H1 (cell line): ENCODE results near the gene ZNF581. TPM values are rescaled to one million over a fixed set of nuclear protein-coding genes. Genes with fewer than 3 reads are reported as not detected.

Experiments
- CTCF ChIA-PET: fragments of 300-600 bp; sonication (Branson Sonifier 250); formaldehyde crosslinking; loops from one replicate; lab custom pipeline; 2021; ENCODE audit not compliant: partially characterized antibody; lab: Charles Lee
- POLR2A ChIA-PET: fragments of 300-600 bp; sonication (Branson Sonifier 250); formaldehyde crosslinking; loops from one replicate; lab custom pipeline; 2021; ENCODE audit warnings: inconsistent platforms; ENCODE audit not compliant: partially characterized antibody; lab: Charles Lee
- DNase-seq, 2 experiments: peaks; one replicate each; pipeline versions ENCODE4 v3.0.0 to v3.0.0-alpha.2; 2010 to 2022; ENCODE audit warnings: low spot score in 2 of 2, low read depth in 1 of 2, mixed read lengths in 1 of 2
- FAIRE-seq: peaks from 2 replicates; lab custom pipeline; 2011; peaks lifted over from hg19 to GRCh38; lab: Jason Lieb, UNC
- H2AFZ ChIP-seq: 2 replicates; pipeline ENCODE4 v1.8.1; 2012; ENCODE audit warnings: low read length, inconsistent platforms
- H2AK5ac ChIP-seq: 2 replicates; pipeline ENCODE4 v1.6.1; 2013; ENCODE audit warnings: low read depth, low read length
- H2BK120ac ChIP-seq: replicated peaks from 2 replicates; pipeline ENCODE3; 2013; ENCODE audit warnings: low read depth, low read length, inconsistent platforms
- H2BK12ac ChIP-seq: 2 replicates; pipeline ENCODE4 v1.6.1; 2013; ENCODE audit warnings: low read depth, low read length
- H2BK15ac ChIP-seq: 2 replicates; pipeline ENCODE4 v1.6.1; 2013; ENCODE audit warnings: low read length
- H2BK20ac ChIP-seq: 2 replicates; pipeline ENCODE4 v1.6.1; 2013; ENCODE audit warnings: low read length
- H2BK5ac ChIP-seq: 2 replicates; pipeline ENCODE4 v1.6.1; 2013; ENCODE audit warnings: low read depth, low read length
- H3K14ac ChIP-seq: 2 replicates; pipeline ENCODE4 v1.6.1; 2013; ENCODE audit warnings: inconsistent platforms; ENCODE audit not compliant: insufficient read length
- H3K18ac ChIP-seq: 2 replicates; pipeline ENCODE4 v1.6.1; 2013; ENCODE audit warnings: low read length; ENCODE audit errors: extremely low read depth
- H3K23ac ChIP-seq: 2 replicates; pipeline ENCODE4 v1.6.1; 2013; ENCODE audit warnings: inconsistent platforms; ENCODE audit not compliant: insufficient read length
- H3K23me2 ChIP-seq: 2 replicates; pipeline ENCODE4 v1.6.1; 2013; ENCODE audit warnings: low read depth, low read length
- H3K27ac ChIP-seq: 2 replicates; pipeline ENCODE4 v1.6.1; 2011; ENCODE audit warnings: low read depth, low read length, inconsistent platforms
- H3K27me3 ChIP-seq, 4 experiments: replicated peaks in 1 of 4; 1 replicate in 1 of 4; 2 replicates in 3 of 4; pipeline versions ENCODE4 v1.6.1 to v1.8.1; 2011 to 2013; ENCODE audit warnings: low read length in 3 of 4, mild to moderate bottlenecking in 3 of 4, inconsistent platforms in 2 of 4, mixed read lengths in 2 of 4, moderate library complexity in 1 of 4; ENCODE audit not compliant: control insufficient read depth in 3 of 4, insufficient read depth in 3 of 4; ENCODE audit errors: extremely low read depth in 1 of 4
- H3K36me3 ChIP-seq, 4 experiments: 2 replicates each; pipeline versions ENCODE4 v1.6.1 to v1.8.1; 2011 to 2013; ENCODE audit warnings: mild to moderate bottlenecking in 4 of 4, low read length in 3 of 4, moderate library complexity in 2 of 4, control low read depth in 1 of 4, inconsistent platforms in 1 of 4; ENCODE audit not compliant: insufficient read depth in 4 of 4, control insufficient read depth in 2 of 4
- H3K4ac ChIP-seq: replicated peaks from 2 replicates; pipeline ENCODE3; 2013; ENCODE audit warnings: low read length, low read depth, mixed read lengths, inconsistent platforms; ENCODE audit not compliant: insufficient read length
- H3K4me1 ChIP-seq, 4 experiments: replicated peaks in 1 of 4; 1 replicate in 1 of 4; 2 replicates in 3 of 4; pipeline versions ENCODE4 v1.6.1 to v1.8.1; 2011 to 2013; ENCODE audit warnings: low read length in 3 of 4, inconsistent platforms in 2 of 4, mixed read lengths in 1 of 4; ENCODE audit not compliant: insufficient read depth in 4 of 4, control insufficient read depth in 3 of 4
- H3K4me2 ChIP-seq, 2 experiments: 2 replicates each; pipeline versions ENCODE4 v1.6.1 to v1.8.1; 2011 to 2013; ENCODE audit warnings: low read depth in 2 of 2, low read length in 2 of 2, control low read depth in 1 of 2, inconsistent platforms in 1 of 2, mild to moderate bottlenecking in 1 of 2; ENCODE audit not compliant: insufficient read depth in 1 of 2
- H3K4me3 ChIP-seq, 4 experiments: fragments of 200-600, 300-600 bp in 1 of 4; sonication (generic), shearing (Covaris generic), sonication (Bioruptor Twin) in 1 of 4; 2 replicates each; pipeline versions ENCODE4 v1.5.1 to v1.8.1; 2011 to 2016; ENCODE audit warnings: low read length in 4 of 4, low read depth in 3 of 4, control low read depth in 2 of 4, inconsistent platforms in 2 of 4, mild to moderate bottlenecking in 2 of 4, mixed read lengths in 1 of 4, moderate library complexity in 1 of 4; ENCODE audit not compliant: insufficient read depth in 2 of 4; ENCODE audit errors: extremely low read depth in 1 of 4
- H3K56ac ChIP-seq: replicated peaks from 2 replicates; pipeline ENCODE3; 2013; ENCODE audit warnings: low read depth, mild to moderate bottlenecking, mixed read lengths, low read length, inconsistent platforms; ENCODE audit not compliant: insufficient read length
- H3K79me1 ChIP-seq: 2 replicates; pipeline ENCODE4 v1.6.1; 2013; ENCODE audit warnings: low read depth, low read length, control low read depth
- H3K79me2 ChIP-seq, 2 experiments: 2 replicates each; pipeline versions ENCODE4 v1.6.1 to v1.8.1; 2012 to 2013; ENCODE audit warnings: low read length in 2 of 2, mild to moderate bottlenecking in 2 of 2, inconsistent platforms in 1 of 2; ENCODE audit not compliant: insufficient read depth in 2 of 2, control insufficient read depth in 1 of 2
- H3K9ac ChIP-seq, 4 experiments: replicated peaks in 1 of 4; 1 replicate in 1 of 4; 2 replicates in 3 of 4; pipeline versions ENCODE4 v1.6.1 to v1.8.1; 2011 to 2013; ENCODE audit warnings: low read depth in 3 of 4, low read length in 3 of 4, control low read depth in 2 of 4, mild to moderate bottlenecking in 2 of 4, moderate library complexity in 2 of 4, inconsistent platforms in 1 of 4; ENCODE audit errors: extremely low read depth in 1 of 4
- H3K9me3 ChIP-seq, 2 experiments: 2 replicates each; pipeline versions ENCODE4 v1.6.1 to v1.8.1; 2012 to 2013; ENCODE audit warnings: mild to moderate bottlenecking in 2 of 2, moderate library complexity in 2 of 2, control low read depth in 1 of 2, inconsistent platforms in 1 of 2, low read depth in 1 of 2, low read length in 1 of 2, mixed read lengths in 1 of 2; ENCODE audit not compliant: insufficient read depth in 2 of 2
- H4K20me1 ChIP-seq, 2 experiments: replicated peaks in 1 of 2; 2 replicates each; pipeline versions ENCODE3 to v1.8.1; 2011 to 2013; ENCODE audit warnings: inconsistent platforms in 2 of 2, low read length in 2 of 2, mild to moderate bottlenecking in 1 of 2; ENCODE audit not compliant: insufficient read depth in 2 of 2, control insufficient read depth in 1 of 2
- H4K5ac ChIP-seq: 2 replicates; pipeline ENCODE4 v1.6.1; 2013; ENCODE audit warnings: low read length, low read depth, mixed read lengths, inconsistent platforms; ENCODE audit not compliant: insufficient read length
- H4K8ac ChIP-seq: 2 replicates; pipeline ENCODE4 v1.8.0; 2013; ENCODE audit warnings: mild to moderate bottlenecking, moderate library complexity, low read length, inconsistent platforms; ENCODE audit not compliant: insufficient read depth; ENCODE audit errors: extremely low read depth
- H4K91ac ChIP-seq: replicated peaks from 2 replicates; pipeline ENCODE3; 2013; ENCODE audit warnings: low read length, mixed read lengths, inconsistent platforms; ENCODE audit not compliant: insufficient read length
- CBX5 ChIP-seq: fragments of 300-800, 300-1000 bp; sonication (generic); IDR thresholded peaks from 2 replicates; pipeline ENCODE4 v1.7.1; 2016; ENCODE audit warnings: antibody characterized with exemption, low read length, low read depth
- CEBPB ChIP-seq: IDR thresholded peaks from 2 replicates; pipeline ENCODE4 v1.6.1; 2012; ENCODE audit warnings: low read depth, low read length
- CHD2 ChIP-seq: IDR thresholded peaks from 2 replicates; pipeline ENCODE4 v1.6.1; 2012; ENCODE audit warnings: low read length, improper control_type of control experiment
- EGR1 ChIP-seq: IDR thresholded peaks from 2 replicates; pipeline ENCODE4 v1.6.1; 2011; ENCODE audit warnings: low read depth, low read length, borderline replicate concordance
- JUND ChIP-seq: IDR thresholded peaks from 2 replicates; pipeline ENCODE4 v1.6.1; 2011; ENCODE audit warnings: mild to moderate bottlenecking, improper control_type of control experiment, low read length
- MAX ChIP-seq: IDR thresholded peaks from 2 replicates; pipeline ENCODE4 v1.6.1; 2012; ENCODE audit warnings: inconsistent platforms
- NRF1 ChIP-seq: IDR thresholded peaks from 2 replicates; pipeline ENCODE4 v1.6.1; 2011; ENCODE audit warnings: mild to moderate bottlenecking, low read depth, low read length, improper control_type of control experiment
- POU5F1 ChIP-seq: IDR thresholded peaks from 2 replicates; pipeline ENCODE4 v1.6.1; 2011; ENCODE audit warnings: low read depth, mild to moderate bottlenecking, low read length, moderate library complexity
- SAP30 ChIP-seq: fragments of 300-600 bp; sonication (generic); IDR thresholded peaks from 2 replicates; pipeline ENCODE4 v1.7.1; 2012; ENCODE audit warnings: low read length, moderate library complexity, mild to moderate bottlenecking, inconsistent platforms; ENCODE audit not compliant: insufficient read depth, insufficient replicate concordance
- YY1 ChIP-seq: IDR thresholded peaks from 2 replicates; pipeline ENCODE4 v1.6.1; 2011; ENCODE audit warnings: low read depth, mild to moderate bottlenecking, low read length
- ZNF274 ChIP-seq: IDR thresholded peaks from 2 replicates; pipeline ENCODE4 v1.7.0; 2012; ENCODE audit warnings: low read length, borderline replicate concordance; ENCODE audit errors: extremely low read depth
- WGBS, 2 experiments: shearing (Covaris generic) in 1 of 2; methylation state at CpG; one replicate each; pipeline versions ENCODE4 v1.1.6 to v1.1.7; 2013 to 2015; ENCODE audit warnings: low lambda C conversion rate in 2 of 2, mixed read lengths in 2 of 2, inconsistent platforms in 1 of 2, low coverage in 1 of 2, missing lambda C conversion rate in 1 of 2; ENCODE audit not compliant: insufficient replicate concordance in 2 of 2, insufficient coverage in 1 of 2, insufficient read length in 1 of 2; ENCODE audit errors: extremely low coverage in 1 of 2, missing lambda C conversion rate in 1 of 2; 5-methylcytosine and 5-hydroxymethylcytosine counted together
- polyA plus RNA-seq, 7 experiments: library from polyadenylated mRNA; depleted of rRNA in 3 of 7; stranded (reverse) in 5 of 7; unstranded in 2 of 7; fragments of >200 nt in 5 of 7; fragments of 200-250 nt in 2 of 7; gene quantifications; 1 replicate in 5 of 7; 2 replicates in 1 of 7; 4 replicates in 1 of 7; pipeline versions ENCODE4 v1.2.1 to v1.2.3, GENCODE V29; 2011 to 2013; ENCODE audit warnings: missing spikeins in 2 of 7, mixed read lengths in 2 of 7
- total RNA-seq: library from RNA; stranded (reverse); fragmentation: NEBNext Ultra II Directional; extraction: Animal tissue kit (Norgen Biotek cat#: 25700); gene quantifications from 2 replicates; pipeline ENCODE4 v1.2.1, GENCODE V29; 2021
- TF ChIP-seq, protein P1 (sequence below): IDR thresholded peaks from 2 replicates; pipeline ENCODE4 v1.6.1; 2011; ENCODE audit warnings: low read depth, mild to moderate bottlenecking, low read length; ENCODE audit not compliant: insufficient read depth

The ZNF581 gene
- total and polyA plus RNA-seq, 2 of the 8 experiments (the other 6 are each of a cell fraction or from before 2014, with no cell fraction given) = 73.0 to 76.1 TPM

GRCh38 chr19:55667958-55668357, 24.5 kb downstream of the ZNF581 start:
- no peak overlapping the region for H2BK120ac ChIP-seq
- ChIA-PET CTCF (interaction anchor here (0.9 to 1.1 kb wide), 2 partner anchors 14 to 15 kb away, joined by 3 read pairs; no protein-coding TSS in a partner anchor), POLR2A (interaction anchor here (1.1 to 7.1 kb wide), 3 partner anchors 10 to 13 kb away, joined by 3 to 75 read pairs (median 4); no protein-coding TSS in a partner anchor)
- H3K9ac ChIP-seq = no peak overlapping the region; a peak in 1 of 7 replicates
- no peak overlapping the region for H2AK5ac ChIP-seq
- H4K91ac ChIP-seq = no peak overlapping the region
- H2AFZ ChIP-seq = no peak overlapping the region
- H2BK15ac ChIP-seq = no peak overlapping the region
- no peak overlapping the region for H2BK20ac ChIP-seq
- no peak overlapping the region for H3K4me2 ChIP-seq
- no peak overlapping the region for H2BK12ac ChIP-seq
- DNase-seq (no peak), FAIRE-seq (no peak)
- peaks cover 15% of the 10 kb centered on the region for H3K79me1 ChIP-seq
- no peaks in the 10 kb centered on the region for H3K27me3 ChIP-seq
- H3K79me2 ChIP-seq = peaks cover 4 to 71% of the 10 kb centered on the region in 2 experiments; a peak in 3 of 4 replicates
- no peak overlapping the region for H3K56ac ChIP-seq
- no peaks in the 10 kb centered on the region for H3K23me2 ChIP-seq
- no peak overlapping the region for H3K14ac ChIP-seq
- no peak overlapping the region for H3K4me3 ChIP-seq
- H3K4me1 ChIP-seq = peaks cover 0 to 5% (median 2%) of the 10 kb centered on the region in 4 experiments; a peak in 5 of 7 replicates
- 87% methylated on average over 8 of the region's 11 CpGs; no CpG with 5 or more reads in 1 of the 2 experiments for WGBS, 2 experiments
- peak overlapping the region; percentile 18; the same call in 1 of the 2 replicates for H4K8ac ChIP-seq
- H3K9me3 ChIP-seq = no peaks in the 10 kb centered on the region
- H3K27ac ChIP-seq = no peak overlapping the region
- H3K4ac ChIP-seq = no peak overlapping the region
- no peak overlapping the region for H3K23ac ChIP-seq
- H3K18ac ChIP-seq = no peak overlapping the region
- H2BK5ac ChIP-seq = no peak overlapping the region
- no peak overlapping the region for H4K5ac ChIP-seq
- peaks cover 38 to 54% of the 10 kb centered on the region in 2 experiments for H4K20me1 ChIP-seq
- H3K36me3 ChIP-seq = peaks cover 48 to 62% (median 56%) of the 10 kb centered on the region in 4 experiments
- no peak for TF ChIP-seq POU5F1
- TF ChIP-seq CHD2 = no peak
- no peak for TF ChIP-seq CBX5
- no peak for TF ChIP-seq YY1
- TF ChIP-seq EGR1 = no peak
- TF ChIP-seq NRF1 = no peak
- no peak for TF ChIP-seq MAX
- TF ChIP-seq CEBPB = no peak
- TF ChIP-seq JUND = no peak
- no peak for TF ChIP-seq ZNF274
- no peak for TF ChIP-seq SAP30
- TF ChIP-seq, protein P1, sequence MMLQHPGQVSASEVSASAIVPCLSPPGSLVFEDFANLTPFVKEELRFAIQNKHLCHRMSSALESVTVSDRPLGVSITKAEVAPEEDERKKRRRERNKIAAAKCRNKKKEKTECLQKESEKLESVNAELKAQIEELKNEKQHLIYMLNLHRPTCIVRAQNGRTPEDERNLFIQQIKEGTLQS = no peak
